Muscle of back (tissue), 13 donors: ENCODE results near the gene SNX12. TPM values are rescaled to one million over a fixed set of nuclear protein-coding genes. Genes with fewer than 3 reads are reported as not detected.

ENCODE experiments used
- DNase-seq, 3 donors: peaks; one replicate each; pipeline versions ENCODE4 v3.0.0 to v3.0.0-alpha.2; 2013
- long read RNA-seq, 9 donors: transcript quantifications; one replicate each; lab custom pipeline, GENCODE V29; 2026
- polyA plus RNA-seq, 10 donors: library from polyadenylated mRNA; unstranded; fragments of 120-200 nt; gene quantifications; one replicate each; pipeline ENCODE4 v1.2.1, GENCODE V29; 2013; ENCODE audit not compliant: insufficient read length in 10 of 10

The SNX12 gene
- 10 to 100 TPM; 40.1 to 53.7 (median 46.7) TPM for polyA plus RNA-seq
- long read RNA-seq, donor 1, transcript SNX12-202 (4 exons, 2,376 nt): major isoform, 12 of 12 reads
- long read RNA-seq, donor 1, partial matches to known transcripts: 0 of 12 reads
- long read RNA-seq, donor 1, other reads (novel, unspliced or antisense): 0 of 12 reads
- long read RNA-seq, donor 2, transcript SNX12-202 (4 exons, 2,376 nt): major isoform, 9 of 9 reads
- long read RNA-seq, donor 2, partial matches to known transcripts: 0 of 9 reads
- long read RNA-seq, donor 2, other reads (novel, unspliced or antisense): 0 of 9 reads
- long read RNA-seq, donor 3: 0 reads
- long read RNA-seq, donor 4, transcript SNX12-202 (4 exons, 2,376 nt): major isoform, 8 of 9 reads
- long read RNA-seq, donor 4, partial matches to known transcripts: 0 of 9 reads
- long read RNA-seq, donor 4, other reads (novel, unspliced or antisense): 0 of 9 reads
- long read RNA-seq, donor 5, transcript SNX12-202 (4 exons, 2,376 nt): major isoform, 6 of 6 reads
- long read RNA-seq, donor 5, partial matches to known transcripts: 0 of 6 reads
- long read RNA-seq, donor 5, other reads (novel, unspliced or antisense): 0 of 6 reads
- long read RNA-seq, donor 6, partial matches to known transcripts: 0 of 3 reads
- long read RNA-seq, donor 6, other reads (novel, unspliced or antisense): 0 of 3 reads
- long read RNA-seq, donor 7, transcript SNX12-202 (4 exons, 2,376 nt): major isoform, 10 of 10 reads
- long read RNA-seq, donor 7, partial matches to known transcripts: 0 of 10 reads
- long read RNA-seq, donor 7, other reads (novel, unspliced or antisense): 0 of 10 reads
- long read RNA-seq, donor 8, transcript SNX12-202 (4 exons, 2,376 nt): major isoform, 5 of 5 reads
- long read RNA-seq, donor 8, partial matches to known transcripts: 0 of 5 reads
- long read RNA-seq, donor 8, other reads (novel, unspliced or antisense): 0 of 5 reads
- long read RNA-seq, donor 9: 0 reads

DNA sequence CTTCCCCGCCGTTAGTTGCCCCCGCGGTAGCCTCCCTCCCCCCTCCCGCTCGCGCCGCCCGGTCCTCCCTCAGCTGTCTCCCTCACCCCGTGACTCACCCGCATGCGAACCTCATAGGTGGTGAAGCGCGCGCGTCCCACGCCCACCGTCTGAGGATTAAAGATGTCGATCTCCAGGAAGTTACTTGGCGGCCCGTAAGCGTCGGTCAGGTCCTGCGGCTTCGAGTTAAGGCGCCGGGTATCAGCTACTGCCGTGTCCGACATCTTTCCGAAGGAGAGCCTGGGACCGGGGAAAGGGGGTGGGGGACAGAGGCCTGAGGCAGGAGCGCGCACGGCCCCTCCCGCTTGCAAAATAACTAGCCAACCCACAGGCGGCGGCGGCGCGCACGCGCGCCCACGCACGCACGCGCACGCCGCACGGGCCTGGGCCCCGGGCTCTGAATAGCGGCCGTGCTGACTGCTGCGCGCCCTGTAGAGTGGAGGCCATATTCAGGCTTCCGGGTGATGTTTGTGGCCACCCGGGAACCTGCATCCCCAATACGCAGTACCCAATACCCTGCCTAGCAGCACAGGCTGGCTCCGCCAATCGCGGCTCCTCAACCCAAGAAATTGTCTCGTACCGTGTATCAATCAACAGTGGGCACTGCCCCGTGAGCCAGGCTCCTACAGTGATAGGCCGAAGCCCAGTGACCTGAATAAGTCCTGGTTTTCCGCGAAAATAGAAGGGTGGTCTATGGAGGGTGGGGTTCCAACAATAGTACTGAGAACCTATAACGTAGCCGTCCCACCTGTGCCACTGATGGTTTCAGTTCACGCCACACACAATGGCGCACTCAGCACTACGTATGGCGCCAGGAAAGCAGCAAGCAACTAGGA lies at the start of gene SNX12:
SNX12 (minus strand) TSS at position 291 of the 875 bp plus-strand sequence; CDS start at position 263, 28 bp downstream.
- DNase-seq: peak; percentile 91 to 95 (median 92)

DNA sequence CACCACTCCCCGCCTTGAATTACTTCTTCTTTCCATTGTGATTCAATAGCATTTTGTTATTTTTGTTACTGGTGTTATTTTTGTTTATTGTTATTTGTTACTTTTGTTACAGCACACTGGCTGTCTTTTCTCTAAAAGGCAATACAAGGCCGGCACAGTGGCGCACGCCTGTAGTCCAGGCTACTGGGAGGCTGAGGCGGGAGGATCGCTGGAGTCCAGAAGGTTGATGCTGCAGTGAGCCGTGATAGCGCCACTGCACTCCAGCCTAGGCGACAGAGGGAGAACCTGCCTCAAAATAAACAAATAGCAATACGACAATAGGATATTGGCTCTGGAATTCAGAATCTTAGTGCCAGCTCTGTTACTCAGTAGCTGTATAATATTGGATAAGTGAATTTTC lies 49.2 kb upstream of the SNX12 start:
- DNase-seq: no peak

DNA sequence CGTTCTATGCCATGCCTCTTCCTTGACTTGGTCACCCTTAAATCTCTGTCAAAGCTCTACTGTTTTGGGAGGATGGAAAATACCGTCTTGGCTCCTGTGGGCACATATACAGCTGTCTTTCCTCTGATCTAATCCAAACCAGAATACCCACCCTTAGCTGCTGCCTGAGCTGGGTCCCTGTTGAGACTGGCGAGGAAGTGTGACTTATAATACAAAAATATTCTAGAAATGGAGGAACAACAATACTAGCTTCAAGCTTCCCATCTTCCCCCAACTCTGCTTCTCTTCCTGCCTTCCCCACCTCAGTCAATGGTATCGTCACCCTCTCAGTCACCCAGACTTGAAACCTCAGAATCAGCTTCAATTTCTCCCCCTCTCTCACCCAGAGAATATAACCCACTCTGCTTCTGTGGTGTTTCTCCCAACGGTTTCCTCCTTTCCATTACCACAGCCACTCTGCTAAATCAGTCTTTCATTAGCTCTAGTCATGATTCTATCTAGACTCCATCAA lies 43.8 kb upstream of the SNX12 start:
- no peak for DNase-seq

DNA sequence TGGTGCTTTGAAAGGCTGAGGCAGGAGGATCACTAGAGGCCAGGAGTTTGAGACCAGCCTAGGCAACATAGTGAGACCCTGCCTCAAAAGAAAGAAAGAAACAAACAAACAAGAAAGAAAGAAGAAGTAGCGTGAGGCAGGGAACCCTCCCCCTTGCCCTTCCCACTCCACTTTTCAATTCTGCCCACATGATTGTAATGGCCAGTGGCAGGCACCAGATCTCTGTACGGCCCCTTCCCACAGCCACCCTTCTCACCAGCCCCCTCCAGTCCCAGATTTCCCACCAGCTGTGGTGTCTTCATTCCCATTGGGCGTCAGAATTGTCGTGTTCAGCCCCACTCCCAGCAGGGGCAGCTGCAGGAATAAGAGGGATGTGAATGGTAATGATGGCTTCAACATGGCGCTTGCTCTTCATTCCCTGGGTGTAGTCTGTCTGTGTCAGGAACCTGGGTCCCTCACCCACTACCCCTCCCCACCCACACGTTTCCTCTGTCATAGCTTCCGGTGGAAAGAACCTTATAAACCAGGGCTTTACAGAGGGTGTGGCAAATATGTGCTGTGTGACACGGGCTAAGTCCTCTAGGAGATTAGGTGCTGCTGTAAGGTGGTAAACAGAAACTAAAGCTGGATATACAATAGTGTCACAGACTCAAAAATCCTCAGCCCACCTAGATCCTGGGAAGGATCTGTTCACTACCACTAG lies 43.2 kb upstream of the SNX12 start, which contains the start of gene IL2RG:
IL2RG (minus strand) TSS at position 437 of the 703 bp plus-strand sequence; CDS start at position 399, 38 bp downstream.
- no peak for DNase-seq

DNA sequence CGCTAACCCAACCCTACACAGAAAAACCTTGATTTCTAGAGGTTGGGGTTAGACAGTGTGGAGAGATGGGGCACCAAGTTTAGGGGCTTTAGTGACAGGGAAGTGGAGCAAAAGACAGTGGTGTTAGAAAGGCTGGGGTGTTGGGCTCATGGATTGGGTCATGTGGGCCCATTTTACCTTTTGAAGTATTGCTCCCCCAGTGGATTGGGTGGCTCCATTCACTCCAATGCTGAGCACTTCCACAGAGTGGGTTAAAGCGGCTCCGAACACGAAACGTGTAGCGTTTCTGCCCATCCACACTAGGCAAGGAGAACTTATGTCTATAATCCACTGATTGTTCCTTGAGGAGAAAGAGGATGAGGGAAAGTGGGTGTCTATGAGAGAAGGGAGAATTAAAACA lies 40.9 kb upstream of the SNX12 start:
- DNase-seq: no peak

DNA sequence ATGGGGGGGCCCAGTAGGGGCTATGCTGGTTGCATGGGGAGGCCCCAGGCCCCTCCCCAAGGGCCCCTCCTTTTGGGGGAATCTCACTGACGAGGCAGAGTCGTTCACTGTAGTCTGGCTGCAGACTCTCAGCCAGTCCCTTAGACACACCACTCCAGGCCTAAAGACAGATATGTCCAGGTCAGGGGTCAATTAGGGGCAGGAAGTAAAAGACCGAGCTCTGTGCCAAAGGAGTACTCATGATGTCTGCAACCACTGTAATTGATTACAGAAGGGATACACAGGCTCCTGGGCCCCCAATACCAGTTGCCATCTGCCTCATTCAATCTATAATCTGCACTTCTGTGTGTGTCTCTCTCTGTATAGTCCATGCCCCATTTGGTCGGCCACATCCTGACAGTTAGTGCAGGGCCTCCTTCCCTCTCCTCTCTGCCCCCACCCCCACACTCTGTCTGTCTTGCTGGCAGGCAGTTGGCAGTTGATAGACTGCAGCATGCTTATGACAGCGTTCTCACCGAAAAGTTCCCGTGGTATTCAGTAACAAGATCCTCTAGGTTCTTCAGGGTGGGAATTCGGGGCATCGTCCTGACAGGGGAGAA lies 39.7 kb upstream of the SNX12 start:
- no peak for DNase-seq

DNA sequence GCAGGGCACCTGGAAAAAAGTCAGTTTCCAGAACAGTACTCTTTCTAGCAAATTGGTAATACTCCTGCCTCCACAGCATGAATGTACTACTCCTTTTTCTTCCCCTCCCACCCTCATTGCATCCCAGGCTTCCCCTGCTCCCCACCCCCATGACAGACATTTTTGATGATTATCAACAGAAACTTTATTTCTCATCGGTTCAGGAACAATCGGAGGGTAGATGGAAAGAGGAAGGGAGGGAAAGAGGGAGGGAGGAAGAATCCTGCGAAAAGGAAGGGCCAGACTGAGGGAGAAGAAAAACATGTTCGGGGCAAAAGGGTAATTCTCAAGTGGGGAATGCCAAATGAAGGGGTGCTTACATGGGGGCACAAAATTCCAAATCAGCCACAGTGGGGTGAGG lies 39.1 kb upstream of the SNX12 start:
- no peak for DNase-seq

DNA sequence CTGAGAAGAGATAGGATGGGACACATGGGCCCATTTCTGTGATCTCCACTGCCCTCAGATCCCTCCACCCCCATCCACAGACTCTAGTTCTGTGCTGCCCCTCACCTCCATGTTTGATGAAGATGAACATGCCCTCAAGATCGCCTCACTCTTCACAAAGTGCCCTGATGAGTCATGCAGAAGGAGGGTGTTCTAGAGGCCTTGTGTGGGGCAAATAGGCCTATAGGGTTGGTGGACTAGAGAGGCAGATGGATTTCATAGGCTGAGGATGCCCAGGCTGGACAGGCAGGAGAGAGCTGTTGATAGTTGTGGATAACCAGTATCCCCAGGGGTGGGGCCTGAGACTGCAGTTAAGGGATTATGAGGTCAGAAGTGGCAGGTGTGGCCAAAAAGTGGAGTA lies 38.3 kb upstream of the SNX12 start, which contains the start of gene CXorf65:
CXorf65 (minus strand) TSS at position 314 of the 400 bp plus-strand sequence; CDS start at position 130, 184 bp downstream.
- DNase-seq: no peak

DNA sequence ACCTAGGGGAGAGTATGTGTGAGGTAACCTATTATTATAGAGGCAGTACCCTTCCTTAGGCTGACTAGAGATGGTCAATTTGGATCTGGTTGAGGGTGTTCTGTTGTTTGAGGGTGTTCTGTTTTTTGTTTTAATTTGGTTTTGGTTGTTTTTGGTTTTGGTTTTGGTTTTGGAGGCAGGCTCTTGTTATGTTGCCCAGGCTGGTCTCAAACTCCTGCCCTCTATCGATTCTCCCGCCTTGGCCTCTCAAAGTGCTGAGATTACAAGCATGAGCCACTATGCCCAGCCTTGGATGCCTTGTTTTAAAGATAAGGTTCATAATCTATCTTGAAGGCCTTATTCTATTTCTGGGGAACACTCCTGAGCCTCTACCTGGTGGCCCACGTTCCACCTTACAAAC lies 37.5 kb upstream of the SNX12 start:
- DNase-seq: no peak

DNA sequence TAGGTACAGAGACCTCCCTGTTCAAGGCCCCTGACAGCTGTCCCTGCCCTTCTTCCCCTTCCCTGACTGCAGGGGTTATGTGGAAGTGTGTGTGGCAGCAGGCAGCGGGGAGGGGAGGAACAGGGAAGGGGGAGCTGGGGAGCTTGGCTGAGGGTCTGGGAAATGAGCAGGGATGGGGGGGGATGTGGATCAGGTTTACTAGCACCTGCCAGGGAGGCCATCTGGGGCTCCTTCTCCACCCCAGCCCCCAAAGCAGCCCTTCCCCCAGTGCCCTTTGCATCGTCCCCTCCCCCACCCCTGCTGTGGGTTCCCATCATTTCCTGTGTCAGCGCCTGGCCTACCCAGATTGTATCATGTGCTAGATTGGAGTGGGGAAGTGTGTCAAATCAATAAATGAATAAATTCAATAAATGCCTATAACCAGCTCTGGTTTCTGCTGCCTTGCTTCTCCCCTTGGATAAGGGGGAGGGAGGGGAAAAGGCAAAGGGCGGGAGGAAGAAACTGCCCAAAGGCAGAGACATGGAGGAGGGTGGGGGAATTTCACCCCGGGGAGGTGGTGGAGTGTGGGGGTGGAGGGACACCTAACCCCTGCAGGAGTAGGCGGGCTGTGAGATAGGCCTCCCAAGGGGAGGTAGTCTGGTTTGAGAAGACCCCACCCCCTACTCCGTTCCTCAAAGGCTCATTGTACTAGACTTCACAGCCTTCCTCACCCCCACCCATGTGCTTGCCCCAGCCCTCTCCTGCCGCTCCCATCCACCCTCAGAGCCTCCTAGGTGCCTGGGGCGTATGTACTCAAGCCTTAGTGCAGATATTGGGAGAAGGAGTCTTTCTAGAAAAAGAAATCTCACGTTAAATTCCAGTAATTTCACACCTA lies 35.2 kb upstream of the SNX12 start:
- DNase-seq: peak in 2 of 3 donors; percentile 42 to 65

DNA sequence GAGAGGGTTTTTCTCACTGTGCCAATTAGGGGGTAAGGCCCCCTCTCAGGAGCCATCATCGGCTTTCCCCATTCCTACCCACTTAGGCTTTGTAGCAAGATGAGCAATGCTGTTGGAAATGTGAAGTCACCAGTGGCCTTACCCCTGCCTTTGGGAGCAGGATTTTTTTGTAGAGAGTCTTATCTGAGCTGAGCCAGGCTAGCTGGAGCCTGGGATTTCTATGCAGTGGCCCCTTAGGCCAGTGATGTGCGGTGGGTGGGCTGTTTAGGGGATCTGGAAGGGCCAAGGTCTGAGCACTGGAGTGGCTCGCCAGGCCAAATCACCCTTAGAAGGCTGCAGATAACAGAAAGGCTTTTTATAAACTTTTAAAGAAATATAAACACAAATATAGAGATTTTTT lies 34.2 kb upstream of the SNX12 start:
- no peak for DNase-seq

DNA sequence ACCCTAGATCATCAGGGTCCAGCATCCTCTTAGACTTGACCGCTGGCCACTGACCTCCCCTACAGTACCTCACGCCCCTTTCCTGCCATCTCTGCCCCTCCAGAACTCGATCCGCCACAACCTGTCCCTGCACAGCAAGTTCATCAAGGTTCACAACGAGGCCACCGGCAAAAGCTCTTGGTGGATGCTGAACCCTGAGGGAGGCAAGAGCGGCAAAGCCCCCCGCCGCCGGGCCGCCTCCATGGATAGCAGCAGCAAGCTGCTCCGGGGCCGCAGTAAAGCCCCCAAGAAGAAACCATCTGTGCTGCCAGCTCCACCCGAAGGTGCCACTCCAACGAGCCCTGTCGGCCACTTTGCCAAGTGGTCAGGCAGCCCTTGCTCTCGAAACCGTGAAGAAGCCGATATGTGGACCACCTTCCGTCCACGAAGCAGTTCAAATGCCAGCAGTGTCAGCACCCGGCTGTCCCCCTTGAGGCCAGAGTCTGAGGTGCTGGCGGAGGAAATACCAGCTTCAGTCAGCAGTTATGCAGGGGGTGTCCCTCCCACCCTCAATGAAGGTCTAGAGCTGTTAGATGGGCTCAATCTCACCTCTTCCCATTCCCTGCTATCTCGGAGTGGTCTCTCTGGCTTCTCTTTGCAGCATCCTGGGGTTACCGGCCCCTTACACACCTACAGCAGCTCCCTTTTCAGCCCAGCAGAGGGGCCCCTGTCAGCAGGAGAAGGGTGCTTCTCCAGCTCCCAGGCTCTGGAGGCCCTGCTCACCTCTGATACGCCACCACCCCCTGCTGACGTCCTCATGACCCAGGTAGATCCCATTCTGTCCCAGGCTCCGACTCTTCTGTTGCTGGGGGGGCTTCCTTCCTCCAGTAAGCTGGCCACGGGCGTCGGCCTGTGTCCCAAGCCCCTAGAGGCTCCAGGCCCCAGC lies 32.7 kb upstream of the SNX12 start:
- DNase-seq: no peak

DNA sequence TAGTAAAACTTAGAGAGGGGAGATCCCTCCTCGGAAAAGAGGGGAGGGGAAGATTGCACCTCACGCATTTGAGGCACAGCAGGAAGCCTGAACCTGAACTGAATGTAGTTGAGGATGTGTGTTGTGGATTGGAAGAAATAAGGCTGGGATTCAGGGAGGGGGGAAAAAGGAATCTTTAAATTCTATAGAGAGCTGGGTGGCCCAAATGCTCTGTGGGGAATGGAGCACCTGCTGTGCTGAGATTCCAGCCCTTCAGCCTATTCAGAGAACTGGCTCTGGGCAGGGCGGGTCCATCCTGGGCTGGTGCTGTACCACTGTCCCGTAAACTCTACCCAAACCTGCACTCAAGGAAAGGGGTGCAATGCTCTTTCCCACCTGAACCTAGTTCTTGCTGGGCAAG lies 31.6 kb upstream of the SNX12 start:
- DNase-seq: no peak

DNA sequence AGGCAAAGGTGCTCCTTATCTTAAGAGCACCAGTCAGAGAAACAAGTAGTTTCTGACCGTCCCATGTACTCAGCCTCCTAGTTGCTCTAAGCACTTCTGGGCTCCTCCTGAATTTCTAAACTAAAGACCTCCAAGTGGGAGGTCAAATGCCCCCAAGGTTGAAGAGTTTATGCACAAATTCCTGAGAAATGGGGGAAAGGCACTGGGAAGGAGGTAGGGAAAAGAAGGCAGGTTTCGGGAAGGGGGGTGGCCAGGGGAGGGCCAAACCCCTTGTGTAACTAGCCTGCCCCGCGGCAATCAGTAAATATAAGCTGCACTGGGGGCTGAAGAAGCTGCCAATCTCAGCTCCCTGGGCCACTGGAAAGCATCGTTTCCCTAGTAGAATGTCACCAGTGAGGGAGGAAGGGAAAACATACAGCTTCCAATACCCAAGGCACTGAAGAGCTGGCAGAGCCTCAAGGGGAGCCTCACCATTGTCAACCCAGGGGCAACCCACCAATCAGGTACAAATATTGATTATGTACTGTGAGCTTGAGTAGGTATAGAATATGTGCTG lies 30.9 kb upstream of the SNX12 start:
- DNase-seq: no peak

DNA sequence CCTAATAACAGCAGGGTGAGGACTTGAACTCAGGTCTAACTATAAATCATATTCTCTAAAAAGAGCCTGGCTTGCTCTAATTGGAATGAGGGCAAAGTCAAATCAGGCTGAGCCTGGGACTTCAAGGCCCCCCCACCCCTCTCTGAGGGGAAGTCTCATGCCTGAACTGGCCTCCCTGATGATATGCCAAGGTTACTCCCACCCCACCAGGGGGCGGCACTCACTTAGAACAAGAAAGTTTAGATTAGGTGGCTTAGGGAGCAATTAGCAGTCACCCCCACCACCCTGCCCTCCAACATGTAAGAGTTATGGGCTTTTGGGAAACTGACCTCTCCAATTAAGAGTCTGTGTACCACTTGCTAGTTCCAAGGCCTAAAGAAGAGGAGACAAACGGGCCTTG lies 30.2 kb upstream of the SNX12 start:
- DNase-seq: peak in 1 of 3 donors; percentile 45

DNA sequence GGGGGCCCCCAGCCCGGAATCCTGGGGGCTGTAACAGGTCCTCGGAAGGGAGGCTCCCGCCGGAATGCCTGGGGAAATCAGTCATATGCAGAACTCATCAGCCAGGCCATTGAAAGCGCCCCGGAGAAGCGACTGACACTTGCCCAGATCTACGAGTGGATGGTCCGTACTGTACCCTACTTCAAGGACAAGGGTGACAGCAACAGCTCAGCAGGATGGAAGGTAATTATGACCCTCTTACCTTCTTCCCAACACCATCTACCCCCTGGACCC lies 28.6 kb upstream of the SNX12 start:
- DNase-seq: no peak

DNA sequence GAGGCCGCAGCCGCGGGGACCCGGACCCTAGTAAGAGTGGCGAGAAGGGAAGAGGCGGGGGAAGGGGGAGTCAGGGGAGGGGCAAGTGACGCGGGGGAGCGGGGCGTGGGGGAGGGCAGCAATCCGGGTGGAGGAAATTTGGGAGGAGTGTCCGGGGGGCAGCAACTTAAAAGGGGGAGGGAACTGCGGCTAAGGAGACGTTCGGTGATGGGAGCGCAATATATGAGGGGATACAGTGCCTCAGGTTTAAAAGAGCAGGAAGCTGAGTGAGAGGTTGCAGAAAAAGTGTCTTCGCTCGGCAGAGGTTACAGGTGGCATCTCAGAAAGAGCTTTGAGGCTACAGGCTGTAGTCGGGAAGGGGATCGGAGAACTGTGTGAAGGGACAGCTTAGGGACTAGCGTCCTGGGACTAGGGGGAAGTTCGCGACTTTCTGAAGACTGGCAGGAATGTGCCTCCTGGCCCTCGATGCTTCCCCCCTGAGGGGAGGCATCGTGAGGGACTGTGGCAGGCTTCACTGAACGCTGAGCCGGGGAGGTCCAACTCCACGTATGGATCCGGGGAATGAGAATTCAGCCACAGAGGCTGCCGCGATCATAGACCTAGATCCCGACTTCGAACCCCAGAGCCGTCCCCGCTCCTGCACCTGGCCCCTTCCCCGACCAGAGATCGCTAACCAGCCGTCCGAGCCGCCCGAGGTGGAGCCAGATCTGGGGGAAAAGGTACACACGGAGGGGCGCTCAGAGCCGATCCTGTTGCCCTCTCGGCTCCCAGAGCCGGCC lies 28.0 kb upstream of the SNX12 start:
- peak; percentile 46 to 81 (median 61) for DNase-seq
